Spleen (tissue), 11 donors: ENCODE results near the gene MAL. TPM values are rescaled to one million over a fixed set of nuclear protein-coding genes. Genes with fewer than 3 reads are reported as not detected.

Experiments
- DNase-seq: peaks from one replicate; pipeline ENCODE4 v3.0.0-alpha.2; 2020
- H3K27ac ChIP-seq, 8 donors: fragments of 200-600 bp; sonication (generic) in 7 of 8; 1 replicate in 4 of 8; 2 replicates in 4 of 8; pipeline versions ENCODE4 v1.5.0 to v1.8.0; 2016 to 2021; ENCODE audit warnings: inconsistent platforms in 4 of 8, mild to moderate bottlenecking in 4 of 8, moderate library complexity in 1 of 8
- H3K27me3 ChIP-seq, 7 donors: fragments of 200-600 bp; sonication (generic) in 6 of 7; replicated peaks in 1 of 7; 1 replicate in 4 of 7; 2 replicates in 3 of 7; pipeline versions ENCODE4 v1.5.0 to v1.8.0; 2016 to 2021; ENCODE audit warnings: inconsistent platforms in 3 of 7, mild to moderate bottlenecking in 1 of 7
- H3K36me3 ChIP-seq, 6 donors: fragments of 200-600 bp; sonication (generic) in 5 of 6; 1 replicate in 4 of 6; 2 replicates in 2 of 6; pipeline versions ENCODE4 v1.5.0 to v1.8.0; 2016 to 2021; ENCODE audit warnings: inconsistent platforms in 2 of 6
- H3K4me1 ChIP-seq, 6 donors: fragments of 200-600 bp; sonication (generic) in 5 of 6; 1 replicate in 3 of 6; 2 replicates in 3 of 6; pipeline versions ENCODE4 v1.5.0 to v1.8.0; 2016 to 2021; ENCODE audit warnings: inconsistent platforms in 3 of 6
- H3K4me3 ChIP-seq, 8 donors: fragments of 200-600 bp; sonication (generic) in 7 of 8; 1 replicate in 4 of 8; 2 replicates in 4 of 8; pipeline versions ENCODE4 v1.5.0 to v1.8.0; 2016 to 2021; ENCODE audit warnings: inconsistent platforms in 4 of 8, mild to moderate bottlenecking in 4 of 8, moderate library complexity in 2 of 8
- H3K9me3 ChIP-seq, 8 donors: fragments of 200-600 bp; sonication (generic) in 7 of 8; 1 replicate in 4 of 8; 2 replicates in 4 of 8; pipeline versions ENCODE4 v1.5.0 to v1.8.0; 2016 to 2021; ENCODE audit warnings: inconsistent platforms in 4 of 8
- POLR2A ChIP-seq, 3 donors: fragments of 450-650 bp; IDR thresholded peaks; one replicate each; pipeline ENCODE4 v1.5.1; 2017; ENCODE audit warnings: antibody characterized with exemption in 3 of 3, mild to moderate bottlenecking in 1 of 3
- POLR2AphosphoS5 ChIP-seq, 3 donors: sonication (generic); formaldehyde crosslinking; IDR thresholded peaks; one replicate each; pipeline ENCODE4 v1.5.1; 2017; ENCODE audit warnings: antibody characterized with exemption in 3 of 3
- WGBS, 5 donors: extraction: QIAGEN DNeasy Blood & Tissue Kit in 3 of 5; methylation state at CpG; one replicate each; pipeline versions ENCODE4 v1.1.5 to v1.1.7; 2013 to 2018; 5-methylcytosine and 5-hydroxymethylcytosine counted together
- intact Hi-C: fragments of 100-400 bp; cut with DNase I; formaldehyde crosslinking; loops from one replicate; pipeline ENCODE4 v1.15.0; 2023; ENCODE audit warnings: low total_unique reads
- polyA plus RNA-seq, 3 donors: library from polyadenylated mRNA; stranded (reverse); fragments of 200-250 nt; gene quantifications; one replicate each; pipeline ENCODE4 v1.2.1, GENCODE V29; 2013
- total RNA-seq, 7 donors: library from RNA; depleted of rRNA in 3 of 7; stranded (reverse); fragments of >200 nt in 3 of 7; fragmentation: NEBNext Ultra II Directional in 4 of 7; extraction: Animal tissue kit (Norgen Biotek cat#: 25700) in 4 of 7; gene quantifications; one replicate each; pipeline versions ENCODE4 v1.1.0 to v1.2.1, GENCODE V29; 2016 to 2021
- TF ChIP-seq, protein P1 (sequence below), 11 experiments: fragments of 200-600 bp in 7 of 11; fragments of 450-650 bp in 4 of 11; sonication (generic) in 4 of 11; IDR thresholded peaks in 8 of 11; conservative IDR thresholded peaks in 3 of 11; 1 replicate in 7 of 11; 2 replicates in 4 of 11; pipeline versions ENCODE4 v1.4.0 to v1.8.0; 2016 to 2021; ENCODE audit warnings: antibody characterized with exemption in 11 of 11, inconsistent platforms in 4 of 11, mild to moderate bottlenecking in 1 of 11
- donor health status: healthy with polysubstance abuse.
- donor health status: DM: no; HTN: no; CAD: no; lungs with moderate emphysema.
- donor health status: DM: no; HTN: no; CAD: no.
- donor health status: Bipolar disorder and iron deficiency.
- donor health status: healthy.
- donor health status: DM: no; HTN: no; CAD: no.
- donor health status: DM: yes; HTN: yes; CAD: no.

The MAL gene
- total and polyA plus RNA-seq, 10 donors = 4.7 to 18.8 (median 8.7) TPM

DNA sequence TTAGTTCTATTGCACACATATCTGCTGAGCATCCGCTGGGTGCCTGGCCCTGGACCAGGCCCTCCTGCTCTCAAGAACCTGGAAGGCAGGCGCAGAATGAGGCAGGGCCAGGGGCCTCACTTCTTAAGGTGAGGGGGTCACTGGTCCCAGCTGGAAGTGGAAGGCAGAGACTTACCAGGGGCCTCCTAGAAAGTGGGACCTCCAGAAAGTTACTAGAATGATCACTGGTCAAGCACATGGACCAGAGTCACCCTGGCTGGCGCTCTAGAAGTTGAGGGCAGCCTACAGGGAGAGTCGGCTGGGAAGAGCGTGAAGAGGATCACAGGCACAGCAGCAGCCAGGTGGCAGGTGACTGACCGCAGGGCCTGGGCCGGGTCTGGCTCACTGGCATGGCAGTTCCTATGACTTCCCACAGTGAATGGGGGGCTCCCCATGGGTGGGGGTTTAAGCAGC lies 26.1 kb upstream of the MAL start:
- Histone ChIP-seq H3K4me1 (peaks cover 0 to 6% (median 0%) of the 10 kb centered on the region in 6 donors), H3K27me3 (peaks cover 0 to 47% (median 15%) of the 10 kb centered on the region in 7 donors), H3K4me3 (no peak overlapping the region), H3K9me3 (no peaks in the 10 kb centered on the region), H3K36me3 (no peaks in the 10 kb centered on the region), H3K27ac (no peak overlapping the region)
- 91 to 98% (median 94%) methylated on average over 5 to 7 of the region's 7 CpGs for WGBS, 5 donors
- TF ChIP-seq, protein P1, sequence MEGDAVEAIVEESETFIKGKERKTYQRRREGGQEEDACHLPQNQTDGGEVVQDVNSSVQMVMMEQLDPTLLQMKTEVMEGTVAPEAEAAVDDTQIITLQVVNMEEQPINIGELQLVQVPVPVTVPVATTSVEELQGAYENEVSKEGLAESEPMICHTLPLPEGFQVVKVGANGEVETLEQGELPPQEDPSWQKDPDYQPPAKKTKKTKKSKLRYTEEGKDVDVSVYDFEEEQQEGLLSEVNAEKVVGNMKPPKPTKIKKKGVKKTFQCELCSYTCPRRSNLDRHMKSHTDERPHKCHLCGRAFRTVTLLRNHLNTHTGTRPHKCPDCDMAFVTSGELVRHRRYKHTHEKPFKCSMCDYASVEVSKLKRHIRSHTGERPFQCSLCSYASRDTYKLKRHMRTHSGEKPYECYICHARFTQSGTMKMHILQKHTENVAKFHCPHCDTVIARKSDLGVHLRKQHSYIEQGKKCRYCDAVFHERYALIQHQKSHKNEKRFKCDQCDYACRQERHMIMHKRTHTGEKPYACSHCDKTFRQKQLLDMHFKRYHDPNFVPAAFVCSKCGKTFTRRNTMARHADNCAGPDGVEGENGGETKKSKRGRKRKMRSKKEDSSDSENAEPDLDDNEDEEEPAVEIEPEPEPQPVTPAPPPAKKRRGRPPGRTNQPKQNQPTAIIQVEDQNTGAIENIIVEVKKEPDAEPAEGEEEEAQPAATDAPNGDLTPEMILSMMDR (IDR thresholded peaks at IDR 0.05 in 8 of 11, conservative IDR thresholded peaks at IDR 0.05 in 3 of 11) = no peak
- TF ChIP-seq POLR2A (IDR thresholded peaks at IDR 0.05) = no peak
- TF ChIP-seq POLR2AphosphoS5 (IDR thresholded peaks at IDR 0.05) = no peak
- intact Hi-C loops = no loop called here
- DNase-seq = peak; percentile 65

DNA sequence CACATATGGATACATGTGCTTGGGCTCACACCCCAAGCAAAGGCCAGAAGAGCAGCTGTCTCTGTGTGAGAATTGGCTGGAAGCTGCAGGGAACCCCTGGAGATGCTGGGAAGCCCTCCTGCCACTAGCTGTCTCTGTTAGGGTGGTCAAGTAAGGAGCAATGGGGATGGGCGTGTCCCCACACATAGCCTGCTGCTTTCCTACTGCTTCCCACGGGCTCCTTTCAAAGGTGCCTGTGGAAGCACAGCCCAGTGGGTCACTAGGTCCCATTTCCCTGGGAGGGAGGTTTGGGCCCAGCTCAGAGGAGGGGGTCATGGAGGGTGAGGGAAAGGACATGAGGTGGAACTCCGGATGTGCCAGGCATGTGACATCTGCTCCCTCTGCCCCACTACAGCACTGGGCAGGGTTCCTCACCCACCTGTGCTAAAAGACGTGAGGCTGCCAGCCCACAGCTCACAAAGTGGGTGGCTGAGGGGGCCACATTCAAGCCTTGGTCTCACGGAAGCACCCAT lies 24.4 kb upstream of the MAL start:
- 62 to 84% (median 80%) methylated on average over 4 to 5 of the region's 5 CpGs for WGBS, 5 donors
- Histone ChIP-seq H3K4me3 (no peak overlapping the region), H3K27ac (no peak overlapping the region), H3K27me3 (peaks cover 0 to 48% (median 15%) of the 10 kb centered on the region in 7 donors), H3K4me1 (peaks cover 0 to 6% (median 0%) of the 10 kb centered on the region in 6 donors), H3K36me3 (no peaks in the 10 kb centered on the region), H3K9me3 (no peaks in the 10 kb centered on the region)
- intact Hi-C loops = no loop called here
- TF ChIP-seq POLR2A (IDR thresholded peaks at IDR 0.05) (no peak), POLR2AphosphoS5 (IDR thresholded peaks at IDR 0.05) (no peak)
- TF ChIP-seq, protein P1 (IDR thresholded peaks at IDR 0.05 in 8 of 11, conservative IDR thresholded peaks at IDR 0.05 in 3 of 11) = no peak
- peak; percentile 40 for DNase-seq

DNA sequence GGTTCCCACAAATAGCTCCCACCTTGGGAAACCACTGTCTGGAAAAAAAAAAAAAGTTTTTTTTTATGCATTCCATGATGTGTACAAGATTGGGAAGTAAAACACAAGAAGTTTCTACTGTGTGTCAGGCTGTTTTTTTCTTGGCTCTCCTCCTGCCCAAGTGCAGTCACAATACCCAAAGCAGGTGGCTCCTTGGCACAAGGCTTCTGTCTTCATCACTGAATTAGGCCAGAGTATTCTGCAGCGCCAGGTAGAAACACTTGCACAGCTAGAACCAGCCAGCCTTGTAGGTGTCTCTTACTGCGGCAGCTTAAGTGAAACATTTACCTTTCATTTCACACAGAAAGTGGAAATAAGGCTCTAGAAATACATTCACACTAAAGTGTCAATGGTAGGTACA lies 23.8 kb upstream of the MAL start:
- TF ChIP-seq, protein P1 (IDR thresholded peaks at IDR 0.05 in 8 of 11, conservative IDR thresholded peaks at IDR 0.05 in 3 of 11) = no peak
- no peak for TF ChIP-seq POLR2A (IDR thresholded peaks at IDR 0.05)
- TF ChIP-seq POLR2AphosphoS5 (IDR thresholded peaks at IDR 0.05) = no peak
- no peak overlapping the region for H3K27ac ChIP-seq
- DNase-seq = no peak
- H3K4me1 ChIP-seq = peaks cover 0 to 6% (median 0%) of the 10 kb centered on the region in 6 donors
- WGBS, 5 donors = 92 to 97% (median 97%) methylated on average over 2 of the region's 2 CpGs
- no peaks in the 10 kb centered on the region for H3K9me3 ChIP-seq
- H3K27me3 ChIP-seq = peaks cover 0 to 42% (median 15%) of the 10 kb centered on the region in 7 donors
- H3K4me3 ChIP-seq = no peak overlapping the region
- intact Hi-C loops = no loop called here
- no peaks in the 10 kb centered on the region for H3K36me3 ChIP-seq

DNA sequence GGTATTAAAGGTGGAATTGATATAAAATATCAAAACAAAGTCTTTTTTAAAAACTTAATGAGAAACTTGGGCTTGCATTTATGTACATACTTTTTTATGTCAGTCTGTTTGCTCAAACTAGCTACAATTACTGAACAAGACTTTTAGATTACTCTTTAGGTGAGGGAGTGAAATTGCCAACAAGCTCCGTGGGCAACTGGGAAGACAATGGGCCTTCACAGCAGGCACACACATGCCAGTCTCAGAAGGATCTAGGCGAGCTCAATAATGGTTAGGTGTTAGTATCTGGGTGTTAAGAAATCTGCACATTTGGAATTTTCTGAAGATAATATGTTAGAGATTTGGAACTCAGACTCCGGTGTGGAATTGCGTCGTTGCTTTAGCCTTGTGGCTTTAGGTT lies 23.0 kb upstream of the MAL start:
- 85 to 92% (median 89%) methylated on average over 5 of the region's 5 CpGs for WGBS, 5 donors
- intact Hi-C loops = no loop called here
- TF ChIP-seq POLR2AphosphoS5 (IDR thresholded peaks at IDR 0.05) (no peak), POLR2A (IDR thresholded peaks at IDR 0.05) (no peak)
- TF ChIP-seq, protein P1 (IDR thresholded peaks at IDR 0.05 in 8 of 11, conservative IDR thresholded peaks at IDR 0.05 in 3 of 11) = no peak
- Histone ChIP-seq H3K27me3 (peaks cover 0 to 42% (median 9%) of the 10 kb centered on the region in 7 donors), H3K4me3 (no peak overlapping the region), H3K9me3 (no peaks in the 10 kb centered on the region), H3K4me1 (peaks cover 0 to 6% (median 0%) of the 10 kb centered on the region in 6 donors), H3K27ac (no peak overlapping the region), H3K36me3 (no peaks in the 10 kb centered on the region)
- no peak for DNase-seq
